Measurements from ENCODE around the gene SPTBN5. TPM values are rescaled to one million over a fixed set of nuclear protein-coding genes. Genes with fewer than 3 reads are reported as not detected.

Gene SPTBN5
- total RNA-seq, 1 experiment from 2014 or later, result 0.64 TPM

- Mint-ChIP-seq H3K4me3 (ENCODE audit: low read depth, unreplicated experiment) (no peak overlapping the region), H3K9me3 (ENCODE audit: low read depth, unreplicated experiment) (no peaks in the 10 kb centered on the region), H3K27me3 (ENCODE audit: unreplicated experiment) (no peaks in the 10 kb centered on the region), H3K36me3 (ENCODE audit: insufficient read depth, unreplicated experiment) (peaks cover 5% of the 10 kb centered on the region), H3K27ac (ENCODE audit: unreplicated experiment) (no peak overlapping the region), H3K4me1 (ENCODE audit: low read depth, unreplicated experiment) (no peaks in the 10 kb centered on the region)
- intact Hi-C loops (cut with micrococcal nuclease; ENCODE audit: unreplicated experiment), result no loop called here
- no peak for TF ChIP-seq CTCF (IDR thresholded peaks at IDR 0.05; ENCODE audit: unreplicated experiment)
- DNase-seq, result no peak
- BruUV-seq (replicated peaks), result no TSS peak
- CTCF ChIA-PET, result no interaction called here
Observed at GRCh38 chr15:41851167-41851523, 42.7 kb downstream of the SPTBN5 start.

- CTCF ChIA-PET, result no interaction called here
- H3K27me3 Mint-ChIP-seq (ENCODE audit: unreplicated experiment), result no peaks in the 10 kb centered on the region
Observed at GRCh38 chr15:41850482-41851166, 43.2 kb downstream of the SPTBN5 start.

GRCh38 chr15:41849861-41850260 is 44.0 kb downstream of the SPTBN5 start:
- Mint-ChIP-seq H3K27me3 (ENCODE audit: unreplicated experiment) (no peaks in the 10 kb centered on the region), H3K4me3 (ENCODE audit: low read depth, unreplicated experiment) (no peak overlapping the region), H3K27ac (ENCODE audit: unreplicated experiment) (no peak overlapping the region), H3K36me3 (ENCODE audit: insufficient read depth, unreplicated experiment) (peaks cover 5% of the 10 kb centered on the region), H3K4me1 (ENCODE audit: low read depth, unreplicated experiment) (no peaks in the 10 kb centered on the region), H3K9me3 (ENCODE audit: low read depth, unreplicated experiment) (no peaks in the 10 kb centered on the region)
- CTCF ChIA-PET, result no interaction called here
- intact Hi-C loops (cut with micrococcal nuclease; ENCODE audit: unreplicated experiment), result no loop called here
- no TSS peak for BruUV-seq (replicated peaks)
- DNase-seq, result no peak
- no peak for TF ChIP-seq CTCF (IDR thresholded peaks at IDR 0.05; ENCODE audit: unreplicated experiment)

More at GRCh38 chr15:41850482-41851166, 43.2 kb downstream of the SPTBN5 start:
- H3K9me3 Mint-ChIP-seq (ENCODE audit: low read depth, unreplicated experiment), result no peaks in the 10 kb centered on the region
- no peak overlapping the region for H3K4me3 Mint-ChIP-seq (ENCODE audit: low read depth, unreplicated experiment)
- H3K27ac Mint-ChIP-seq (ENCODE audit: unreplicated experiment), result no peak overlapping the region
- no peak for DNase-seq
- H3K4me1 Mint-ChIP-seq (ENCODE audit: low read depth, unreplicated experiment), result no peaks in the 10 kb centered on the region
- intact Hi-C loops (cut with micrococcal nuclease; ENCODE audit: unreplicated experiment), result no loop called here
- BruUV-seq (replicated peaks), result no TSS peak
- no peak for TF ChIP-seq CTCF (IDR thresholded peaks at IDR 0.05; ENCODE audit: unreplicated experiment)
- peaks cover 5% of the 10 kb centered on the region for H3K36me3 Mint-ChIP-seq (ENCODE audit: insufficient read depth, unreplicated experiment)

- CTCF ChIA-PET, result no interaction called here
- intact Hi-C loops (cut with micrococcal nuclease; ENCODE audit: unreplicated experiment), result no loop called here
- no TSS peak for BruUV-seq (replicated peaks)
- DNase-seq, result no peak
- TF ChIP-seq CTCF (IDR thresholded peaks at IDR 0.05; ENCODE audit: unreplicated experiment), result no peak
- no peaks in the 10 kb centered on the region for H3K9me3 Mint-ChIP-seq (ENCODE audit: low read depth, unreplicated experiment)
- no peak overlapping the region for H3K27ac Mint-ChIP-seq (ENCODE audit: unreplicated experiment)
- no peaks in the 10 kb centered on the region for H3K27me3 Mint-ChIP-seq (ENCODE audit: unreplicated experiment)
- no peaks in the 10 kb centered on the region for H3K4me1 Mint-ChIP-seq (ENCODE audit: low read depth, unreplicated experiment)
- H3K36me3 Mint-ChIP-seq (ENCODE audit: insufficient read depth, unreplicated experiment), result peaks cover 5% of the 10 kb centered on the region
- H3K4me3 Mint-ChIP-seq (ENCODE audit: low read depth, unreplicated experiment), result no peak overlapping the region
Observed at GRCh38 chr15:41849204-41849603, 44.6 kb downstream of the SPTBN5 start.
